ENCODE results near the gene RNF144A.

Gene RNF144A

GRCh38 chr2:6929196-6929819 is 12.1 kb downstream of the RNF144A start:
- H2AK5ac ChIP-seq (ENCODE audit: low read length): no peak overlapping the region
- no peak overlapping the region for H2AFZ ChIP-seq (ENCODE audit: insufficient read depth, low read length, poor library complexity)
- no peak overlapping the region for H3K4me2 ChIP-seq (ENCODE audit: low read length)
- H3K79me1 ChIP-seq (ENCODE audit: low read length): no peaks in the 10 kb centered on the region
- H3K36me3 ChIP-seq (ENCODE audit: control insufficient read depth in 1 of 2, insufficient read depth in 2 of 2, low read length in 2 of 2): peaks cover 0 to 1% of the 10 kb centered on the region in 2 experiments
- H3K9ac ChIP-seq (ENCODE audit: low read length): no peak overlapping the region
- no peak overlapping the region for H4K12ac ChIP-seq (ENCODE audit: low read depth, low read length)
- H3K4ac ChIP-seq (ENCODE audit: low read depth, low read length): no peak overlapping the region
- no peaks in the 10 kb centered on the region for H3K27me3 ChIP-seq (ENCODE audit: insufficient read depth, low read length)
- H3K9me3 ChIP-seq (ENCODE audit: insufficient read depth, low read depth, low read length): peaks cover 2% of the 10 kb centered on the region
- H3K79me2 ChIP-seq (ENCODE audit: control insufficient read depth, insufficient read depth, low read length, poor library complexity): no peaks in the 10 kb centered on the region
- no peak overlapping the region for H2BK5ac ChIP-seq (ENCODE audit: low read depth, low read length, poor library complexity)
- H3K18ac ChIP-seq (ENCODE audit: low read length): no peak overlapping the region
- H3K27ac ChIP-seq (ENCODE audit: low read depth, low read length): no peak overlapping the region
- H3K23ac ChIP-seq (ENCODE audit: low read length): no peak overlapping the region
- H2BK12ac ChIP-seq (ENCODE audit: low read length): no peak overlapping the region
- H2BK120ac ChIP-seq (ENCODE audit: insufficient read depth, low read length, poor library complexity): no peak overlapping the region
- no peak overlapping the region for H3K4me3 ChIP-seq (ENCODE audit: low read depth, low read length)
- peaks cover 0 to under 1% of the 10 kb centered on the region in 2 experiments for H3K4me1 ChIP-seq (ENCODE audit: control insufficient read depth in 1 of 2, insufficient read depth in 2 of 2, low read length in 2 of 2)
- no peak for DNase-seq
- no peak overlapping the region for H3K14ac ChIP-seq (ENCODE audit: low read length)
- no peak overlapping the region for H4K8ac ChIP-seq (ENCODE audit: low read depth, low read length)
- H4K91ac ChIP-seq (ENCODE audit: low read depth, low read length): no peak overlapping the region
- WGBS (ENCODE audit: extremely low coverage, insufficient coverage, insufficient read length): no CpG with 5 or more reads among the region's 6 CpGs

- Histone ChIP-seq H3K4me3 (ENCODE audit: low read depth, low read length) (no peak overlapping the region), H2AK5ac (ENCODE audit: low read length) (no peak overlapping the region), H4K12ac (ENCODE audit: low read depth, low read length) (no peak overlapping the region), H3K79me2 (ENCODE audit: control insufficient read depth, insufficient read depth, low read length, poor library complexity) (no peaks in the 10 kb centered on the region), H3K79me1 (ENCODE audit: low read length) (no peaks in the 10 kb centered on the region), H3K4me1 (ENCODE audit: control insufficient read depth in 1 of 2, insufficient read depth in 2 of 2, low read length in 2 of 2) (no peaks in the 10 kb centered on the region), H3K36me3 (ENCODE audit: control insufficient read depth in 1 of 2, insufficient read depth in 2 of 2, low read length in 2 of 2) (peaks cover 0 to 1% of the 10 kb centered on the region in 2 experiments), H3K27ac (ENCODE audit: low read depth, low read length) (no peak overlapping the region), H2AFZ (ENCODE audit: insufficient read depth, low read length, poor library complexity) (no peak overlapping the region), H3K4me2 (ENCODE audit: low read length) (no peak overlapping the region), H3K9ac (ENCODE audit: low read length) (peak overlapping the region; percentile 52), H3K23ac (ENCODE audit: low read length) (no peak overlapping the region), H4K91ac (ENCODE audit: low read depth, low read length) (no peak overlapping the region), H2BK12ac (ENCODE audit: low read length) (no peak overlapping the region), H4K8ac (ENCODE audit: low read depth, low read length) (no peak overlapping the region), H3K14ac (ENCODE audit: low read length) (no peak overlapping the region), H3K18ac (ENCODE audit: low read length) (no peak overlapping the region), H3K4ac (ENCODE audit: low read depth, low read length) (no peak overlapping the region), H3K9me3 (ENCODE audit: insufficient read depth, low read depth, low read length) (peaks cover 2% of the 10 kb centered on the region), H3K27me3 (ENCODE audit: insufficient read depth, low read length) (no peaks in the 10 kb centered on the region), H2BK5ac (ENCODE audit: low read depth, low read length, poor library complexity) (no peak overlapping the region), H2BK120ac (ENCODE audit: insufficient read depth, low read length, poor library complexity) (no peak overlapping the region)
- no peak for DNase-seq
- WGBS (ENCODE audit: extremely low coverage, insufficient coverage, insufficient read length): no CpG with 5 or more reads among the region's 4 CpGs
Observed at GRCh38 chr2:6930923-6931647, 13.9 kb downstream of the RNF144A start.

DNA sequence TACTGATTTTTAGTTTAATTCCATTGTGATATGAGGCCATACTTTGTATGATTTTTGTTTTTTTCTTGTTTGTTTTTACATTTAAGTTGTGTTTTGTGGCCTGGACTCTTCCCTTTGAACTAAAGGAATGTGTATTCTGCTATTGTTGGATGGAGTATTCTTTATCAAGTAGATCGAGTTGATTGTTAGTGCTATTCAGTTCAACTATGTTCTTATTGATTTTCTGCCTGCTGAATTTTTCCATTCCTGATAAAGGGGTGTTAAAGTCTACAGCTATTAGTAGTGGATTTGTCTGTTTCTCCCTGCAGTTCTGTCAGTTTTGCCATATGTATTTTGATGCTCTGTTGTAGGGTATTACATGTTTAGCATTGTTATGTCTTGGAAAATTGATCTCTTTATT is 14.5 kb downstream of the RNF144A start:
- H3K4me2 ChIP-seq (ENCODE audit: low read length): no peak overlapping the region
- no peak overlapping the region for H3K18ac ChIP-seq (ENCODE audit: low read length)
- H4K8ac ChIP-seq (ENCODE audit: low read depth, low read length): no peak overlapping the region
- no peak overlapping the region for H4K91ac ChIP-seq (ENCODE audit: low read depth, low read length)
- no CpG with 5 or more reads among the region's 1 CpG for WGBS (ENCODE audit: extremely low coverage, insufficient coverage, insufficient read length)
- H2AK5ac ChIP-seq (ENCODE audit: low read length): no peak overlapping the region
- DNase-seq: no peak
- H3K79me2 ChIP-seq (ENCODE audit: control insufficient read depth, insufficient read depth, low read length, poor library complexity): no peaks in the 10 kb centered on the region
- no peak overlapping the region for H2BK12ac ChIP-seq (ENCODE audit: low read length)
- H4K12ac ChIP-seq (ENCODE audit: low read depth, low read length): no peak overlapping the region
- H3K79me1 ChIP-seq (ENCODE audit: low read length): no peaks in the 10 kb centered on the region
- peaks cover 0 to 1% of the 10 kb centered on the region in 2 experiments for H3K36me3 ChIP-seq (ENCODE audit: control insufficient read depth in 1 of 2, insufficient read depth in 2 of 2, low read length in 2 of 2)
- H3K23ac ChIP-seq (ENCODE audit: low read length): no peak overlapping the region
- no peaks in the 10 kb centered on the region for H3K27me3 ChIP-seq (ENCODE audit: insufficient read depth, low read length)
- H3K9ac ChIP-seq (ENCODE audit: low read length): no peak overlapping the region
- H3K14ac ChIP-seq (ENCODE audit: low read length): no peak overlapping the region
- H3K9me3 ChIP-seq (ENCODE audit: insufficient read depth, low read depth, low read length): peaks cover 2% of the 10 kb centered on the region
- no peak overlapping the region for H2BK120ac ChIP-seq (ENCODE audit: insufficient read depth, low read length, poor library complexity)
- H2BK5ac ChIP-seq (ENCODE audit: low read depth, low read length, poor library complexity): no peak overlapping the region
- no peak overlapping the region for H3K4me3 ChIP-seq (ENCODE audit: low read depth, low read length)
- no peaks in the 10 kb centered on the region for H3K4me1 ChIP-seq (ENCODE audit: control insufficient read depth in 1 of 2, insufficient read depth in 2 of 2, low read length in 2 of 2)
- H3K4ac ChIP-seq (ENCODE audit: low read depth, low read length): no peak overlapping the region
- H2AFZ ChIP-seq (ENCODE audit: insufficient read depth, low read length, poor library complexity): no peak overlapping the region
- no peak overlapping the region for H3K27ac ChIP-seq (ENCODE audit: low read depth, low read length)

DNA sequence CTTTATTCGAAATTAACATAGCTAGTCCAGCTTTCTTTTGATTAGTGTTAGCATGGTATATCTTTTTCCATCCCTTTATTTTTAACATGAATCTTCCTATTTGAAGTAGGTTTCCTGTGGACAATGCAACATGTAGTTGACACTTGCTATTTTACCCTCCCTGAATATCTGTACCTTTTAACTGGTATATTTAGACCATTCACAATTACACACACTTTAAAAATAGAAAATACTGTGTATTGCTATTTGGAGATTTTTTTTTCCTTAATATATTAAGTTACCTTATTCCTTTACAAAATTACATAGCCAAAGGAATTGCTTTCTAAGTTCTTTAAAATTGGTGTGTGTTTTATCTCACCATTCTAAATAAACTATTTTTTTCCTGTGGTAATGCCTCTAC is 15.0 kb downstream of the RNF144A start:
- H3K4me2 ChIP-seq (ENCODE audit: low read length): no peak overlapping the region
- peaks cover 2% of the 10 kb centered on the region for H3K9me3 ChIP-seq (ENCODE audit: insufficient read depth, low read depth, low read length)
- H3K23ac ChIP-seq (ENCODE audit: low read length): no peak overlapping the region
- no peak overlapping the region for H3K4me3 ChIP-seq (ENCODE audit: low read depth, low read length)
- no peak overlapping the region for H3K14ac ChIP-seq (ENCODE audit: low read length)
- H2AFZ ChIP-seq (ENCODE audit: insufficient read depth, low read length, poor library complexity): no peak overlapping the region
- no peak overlapping the region for H4K91ac ChIP-seq (ENCODE audit: low read depth, low read length)
- H2BK5ac ChIP-seq (ENCODE audit: low read depth, low read length, poor library complexity): no peak overlapping the region
- H3K9ac ChIP-seq (ENCODE audit: low read length): no peak overlapping the region
- H3K79me1 ChIP-seq (ENCODE audit: low read length): no peaks in the 10 kb centered on the region
- no peak overlapping the region for H3K27ac ChIP-seq (ENCODE audit: low read depth, low read length)
- no peak overlapping the region for H2BK120ac ChIP-seq (ENCODE audit: insufficient read depth, low read length, poor library complexity)
- DNase-seq: no peak
- WGBS (ENCODE audit: extremely low coverage, insufficient coverage, insufficient read length): no CpG with 5 or more reads among the region's 1 CpG
- H3K36me3 ChIP-seq (ENCODE audit: control insufficient read depth in 1 of 2, insufficient read depth in 2 of 2, low read length in 2 of 2): peaks cover 0 to 1% of the 10 kb centered on the region in 2 experiments
- H2BK12ac ChIP-seq (ENCODE audit: low read length): no peak overlapping the region
- no peak overlapping the region for H4K12ac ChIP-seq (ENCODE audit: low read depth, low read length)
- H3K27me3 ChIP-seq (ENCODE audit: insufficient read depth, low read length): no peaks in the 10 kb centered on the region
- H4K8ac ChIP-seq (ENCODE audit: low read depth, low read length): no peak overlapping the region
- no peaks in the 10 kb centered on the region for H3K4me1 ChIP-seq (ENCODE audit: control insufficient read depth in 1 of 2, insufficient read depth in 2 of 2, low read length in 2 of 2)
- no peaks in the 10 kb centered on the region for H3K79me2 ChIP-seq (ENCODE audit: control insufficient read depth, insufficient read depth, low read length, poor library complexity)
- H3K4ac ChIP-seq (ENCODE audit: low read depth, low read length): no peak overlapping the region
- H3K18ac ChIP-seq (ENCODE audit: low read length): no peak overlapping the region
- H2AK5ac ChIP-seq (ENCODE audit: low read length): no peak overlapping the region
